Psoas muscle (tissue), 8 donors: ENCODE results near the gene IL1F10. TPM values are rescaled to one million over a fixed set of nuclear protein-coding genes. Genes with fewer than 3 reads are reported as not detected.
A peak's percentile ranks its signal among the peaks of the same experiment; 100 is the strongest.

ENCODE experiments used
- ATAC-seq, 4 donors: fragments of 200-7000 bp; cut with Tn5 transposase; one replicate each; pipeline ENCODE4 v1.9.1; 2020; ENCODE audit warnings: moderate library complexity in 3 of 4, mild to moderate bottlenecking in 2 of 4
- DNase-seq, 2 donors: peaks; one replicate each; pipeline ENCODE4 v3.0.0-alpha.2; 2020
- H3K27ac ChIP-seq: fragments of 200-600 bp; one replicate; pipeline ENCODE4 v1.8.0; 2022
- H3K27me3 ChIP-seq, 3 donors: fragments of 200-600 bp in 1 of 3; one replicate each; pipeline versions ENCODE4 v1.6.1 to v1.8.0; 2013 to 2022; ENCODE audit warnings: low read length in 2 of 3, mild to moderate bottlenecking in 2 of 3, moderate library complexity in 1 of 3; ENCODE audit not compliant: insufficient read depth in 3 of 3
- H3K36me3 ChIP-seq, 2 donors: fragments of 200-600 bp in 1 of 2; one replicate each; pipeline versions ENCODE4 v1.6.1 to v1.8.0; 2013 to 2022; ENCODE audit warnings: low read depth in 1 of 2, mild to moderate bottlenecking in 1 of 2, moderate library complexity in 1 of 2; ENCODE audit not compliant: insufficient read depth in 1 of 2
- H3K4me1 ChIP-seq: fragments of 200-600 bp; one replicate; pipeline ENCODE4 v1.8.0; 2022
- H3K4me3 ChIP-seq: fragments of 200-600 bp; one replicate; pipeline ENCODE4 v1.8.0; 2022; ENCODE audit warnings: mild to moderate bottlenecking
- H3K9me3 ChIP-seq: fragments of 200-600 bp; one replicate; pipeline ENCODE4 v1.8.0; 2022
- CTCF ChIP-seq: fragments of 200-600 bp; IDR thresholded peaks from one replicate; pipeline ENCODE4 v1.8.0; 2022; ENCODE audit warnings: antibody characterized with exemption
- WGBS, 3 donors: extraction: QIAGEN DNeasy Blood & Tissue Kit; methylation state at CpG; one replicate each; pipeline versions ENCODE4 v1.1.6 to v1.1.7; 2013; 5-methylcytosine and 5-hydroxymethylcytosine counted together
- intact Hi-C, 2 donors: fragments of 100-400 bp; cut with DNase I; formaldehyde crosslinking; loops; one replicate each; pipeline versions ENCODE4 v1.11.0 to v1.14.2; 2022
- polyA plus RNA-seq, 3 donors: library from polyadenylated mRNA; stranded (reverse); fragments of 200-250 nt; gene quantifications; one replicate each; pipeline ENCODE4 v1.2.3, GENCODE V29; 2013
- total RNA-seq, 4 donors: library from RNA; stranded (reverse); fragmentation: NEBNext Ultra II Directional in 2 of 4; extraction: Animal tissue kit (Norgen Biotek cat#: 25700) in 2 of 4; gene quantifications; one replicate each; pipeline versions ENCODE4 v1.2.1 to v1.2.4, GENCODE V29; 2021 to 2023
- donor health status: healthy with polysubstance abuse.
- donor health status: DM: no; HTN: no; CAD: no; lungs with moderate emphysema.
- donor health status: Bipolar disorder and iron deficiency.
- donor health status: healthy.
- donor health status: DM: yes; HTN: yes; CAD: no.
- donor health status: DM: no; HTN: no; CAD: no.
- donor health status: DM: no; HTN: no; CAD: no.
- donor health status: DM: yes; HTN: yes; CAD: no.

IL1F10 gene
- total and polyA plus RNA-seq, 7 donors = not detected

GRCh38 chr2:113116100-113116958 lies 48.6 kb downstream of the IL1F10 start:
- H3K4me1 ChIP-seq = no peaks in the 10 kb centered on the region
- H3K36me3 ChIP-seq = no peaks in the 10 kb centered on the region
- no peak for TF ChIP-seq CTCF
- H3K27ac ChIP-seq = no peak overlapping the region
- H3K27me3 ChIP-seq = no peaks in the 10 kb centered on the region
- H3K4me3 ChIP-seq = no peak overlapping the region
- intact Hi-C loops = no loop called here
- WGBS, 3 donors = 63 to 71% (median 70%) methylated on average over 10 of the region's 10 CpGs
- no peaks in the 10 kb centered on the region for H3K9me3 ChIP-seq
- no peak for ATAC-seq
- DNase-seq = no peak

- no peaks in the 10 kb centered on the region for H3K36me3 ChIP-seq
- WGBS, 3 donors = 64 to 75% (median 69%) methylated on average over 9 of the region's 9 CpGs
- H3K4me1 ChIP-seq = no peaks in the 10 kb centered on the region
- H3K9me3 ChIP-seq = no peaks in the 10 kb centered on the region
- no peak for TF ChIP-seq CTCF
- H3K27me3 ChIP-seq = no peaks in the 10 kb centered on the region
- H3K27ac ChIP-seq = no peak overlapping the region
- ATAC-seq = no peak
- H3K4me3 ChIP-seq = no peak overlapping the region
- DNase-seq = peak; percentile 19 to 56
- intact Hi-C loops = no loop called here
These were observed 49.9 kb downstream of the IL1F10 start for GRCh38 chr2:113117541-113118262.

- no peak overlapping the region for H3K27ac ChIP-seq
- no peak overlapping the region for H3K4me3 ChIP-seq
- 79 to 94% (median 91%) methylated on average over 2 of the region's 2 CpGs for WGBS, 3 donors
- H3K9me3 ChIP-seq = no peaks in the 10 kb centered on the region
- no peaks in the 10 kb centered on the region for H3K27me3 ChIP-seq
- no peak for TF ChIP-seq CTCF
- no peaks in the 10 kb centered on the region for H3K36me3 ChIP-seq
- intact Hi-C loops = no loop called here
- DNase-seq (no peak), ATAC-seq (no peak)
- no peaks in the 10 kb centered on the region for H3K4me1 ChIP-seq
These were observed 50.5 kb downstream of the IL1F10 start for GRCh38 chr2:113118263-113118657.

- no peaks in the 10 kb centered on the region for H3K36me3 ChIP-seq
- TF ChIP-seq CTCF = no peak
- no peaks in the 10 kb centered on the region for H3K4me1 ChIP-seq
- no peaks in the 10 kb centered on the region for H3K27me3 ChIP-seq
- WGBS, 3 donors = 92 to 95% (median 94%) methylated on average over 2 of the region's 2 CpGs
- intact Hi-C loops = no loop called here
- no peak for DNase-seq
- H3K27ac ChIP-seq = no peak overlapping the region
- H3K4me3 ChIP-seq = no peak overlapping the region
- no peaks in the 10 kb centered on the region for H3K9me3 ChIP-seq
- no peak for ATAC-seq
These were observed 51.3 kb downstream of the IL1F10 start for GRCh38 chr2:113119111-113119510.
